H1 (cell line): ENCODE results near the gene PMEPA1. TPM values are rescaled to one million over a fixed set of nuclear protein-coding genes. Genes with fewer than 3 reads are reported as not detected.

Experiments used
- HDAC2 ChIP-seq, 2 experiments: fragments of 300-600 bp in 1 of 2; sonication (generic) in 1 of 2; IDR thresholded peaks; 2 replicates each; pipeline ENCODE4 v1.6.1; 2011 to 2012; ENCODE audit warnings: low read depth in 2 of 2, low read length in 2 of 2, mild to moderate bottlenecking in 2 of 2, moderate library complexity in 2 of 2, borderline replicate concordance in 1 of 2, inconsistent platforms in 1 of 2
- SP1 ChIP-seq: IDR thresholded peaks from 2 replicates; pipeline ENCODE4 v1.6.1; 2011; ENCODE audit warnings: low read depth, low read length
- polyA plus RNA-seq, 7 experiments: library from polyadenylated mRNA; depleted of rRNA in 3 of 7; stranded (reverse) in 5 of 7; unstranded in 2 of 7; fragments of >200 nt in 5 of 7; fragments of 200-250 nt in 2 of 7; gene quantifications; 1 replicate in 5 of 7; 2 replicates in 1 of 7; 4 replicates in 1 of 7; pipeline versions ENCODE4 v1.2.1 to v1.2.3, GENCODE V29; 2011 to 2013; ENCODE audit warnings: missing spikeins in 2 of 7, mixed read lengths in 2 of 7
- total RNA-seq: library from RNA; stranded (reverse); fragmentation: NEBNext Ultra II Directional; extraction: Animal tissue kit (Norgen Biotek cat#: 25700); gene quantifications from 2 replicates; pipeline ENCODE4 v1.2.1, GENCODE V29; 2021

Gene PMEPA1
- total and polyA plus RNA-seq, 2 of the 8 experiments (the other 6 are each of a cell fraction or from before 2014, with no cell fraction given) = 12.7 to 20.5 TPM

- no peak for TF ChIP-seq HDAC2 (IDR thresholded peaks at IDR 0.05; ENCODE audit: borderline replicate concordance in 1 of 2, low read depth in 2 of 2, low read length in 2 of 2)
- no peak for TF ChIP-seq SP1
Measured at GRCh38 chr20:57755609-57756008, 45.8 kb upstream of the PMEPA1 start (continued).
